ENCODE data around the gene RNF167. TPM values are rescaled to one million over a fixed set of nuclear protein-coding genes. Genes with fewer than 3 reads are reported as not detected.

Gene RNF167
- total and polyA plus RNA-seq, 12 donors = 65.0 to 202 (median 85.5) TPM

DNA sequence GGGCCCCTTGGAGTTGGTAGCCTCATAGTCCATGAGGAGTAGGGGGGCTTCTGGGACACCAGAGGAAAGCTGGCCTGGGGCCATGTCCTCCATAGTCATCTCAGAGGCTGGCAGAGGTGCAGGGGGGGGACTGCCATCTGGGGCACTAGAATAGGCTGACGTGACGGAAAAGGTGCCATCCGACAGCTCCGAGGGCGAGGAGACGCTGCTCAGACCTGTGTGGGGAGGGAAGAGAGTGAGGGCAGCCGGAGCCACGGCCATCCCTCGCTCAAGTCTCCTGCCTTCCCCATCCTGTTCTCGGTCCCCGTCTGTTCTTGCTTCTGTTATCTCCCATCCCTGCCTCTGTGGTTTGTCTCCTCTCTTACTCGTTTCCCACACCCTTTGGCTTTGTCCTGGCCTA lies 32.3 kb downstream of the RNF167 start:
- H3K27ac ChIP-seq = peak overlapping the region in 9 of 10 donors; percentile 61 to 80 (median 70)
- TF ChIP-seq CTCF (IDR thresholded peaks at IDR 0.05) = no peak
- H3K27me3 ChIP-seq = no peaks in the 10 kb centered on the region
- ATAC-seq = no peak
- H3K4me1 ChIP-seq = peaks cover 22 to 60% (median 49%) of the 10 kb centered on the region in 9 donors
- no peak for DNase-seq
- no peaks in the 10 kb centered on the region for H3K9me3 ChIP-seq
- intact Hi-C loops (cut with DNase I) = no loop called here
- 83% methylated on average over 12 of the region's 12 CpGs for WGBS, 2 donors
- peaks cover 0 to 89% (median 30%) of the 10 kb centered on the region in 9 donors for H3K36me3 ChIP-seq
- H3K4me3 ChIP-seq = no peak overlapping the region

DNA sequence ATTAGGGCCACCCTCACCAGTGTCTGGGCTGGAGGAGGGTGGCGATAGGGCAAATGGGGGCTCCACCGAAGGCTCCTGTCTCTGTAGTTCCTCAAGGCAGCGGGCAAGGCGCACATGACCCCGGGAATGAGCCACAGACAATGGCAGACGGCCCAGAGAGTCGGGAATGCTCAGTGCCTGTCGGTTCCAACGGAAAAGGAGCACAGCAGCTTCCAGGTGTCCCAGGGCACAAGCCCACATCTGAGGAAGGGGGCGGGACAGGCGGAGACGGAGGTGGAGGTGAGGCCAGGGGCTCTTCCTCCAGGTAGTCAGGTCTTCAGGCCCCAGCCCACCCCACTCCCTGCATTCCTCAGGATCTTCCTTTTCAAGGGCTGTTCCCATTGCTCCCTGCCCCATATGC lies 32.7 kb downstream of the RNF167 start:
- WGBS, 2 donors = 70 to 74% methylated on average over 12 of the region's 12 CpGs
- DNase-seq = no peak
- TF ChIP-seq CTCF (IDR thresholded peaks at IDR 0.05) = no peak
- no peak overlapping the region for H3K4me3 ChIP-seq
- intact Hi-C loops (cut with DNase I) = no loop called here
- no peak for ATAC-seq
- H3K27me3 ChIP-seq = no peaks in the 10 kb centered on the region
- H3K27ac ChIP-seq = peak overlapping the region in 9 of 10 donors; percentile 61 to 80 (median 70)
- H3K4me1 ChIP-seq = peaks cover 22 to 60% (median 49%) of the 10 kb centered on the region in 9 donors
- H3K36me3 ChIP-seq = peaks cover 0 to 93% (median 33%) of the 10 kb centered on the region in 9 donors
- no peaks in the 10 kb centered on the region for H3K9me3 ChIP-seq

GRCh38 chr17:4973256-4974114 lies 33.4 kb downstream of the RNF167 start:
- Histone ChIP-seq H3K27ac (peak overlapping the region in 9 of 10 donors; percentile 61 to 80 (median 70)), H3K36me3 (peaks cover 0 to 100% (median 38%) of the 10 kb centered on the region in 9 donors), H3K4me3 (no peak overlapping the region), H3K27me3 (no peaks in the 10 kb centered on the region), H3K4me1 (peaks cover 16 to 53% (median 45%) of the 10 kb centered on the region in 9 donors), H3K9me3 (no peaks in the 10 kb centered on the region)
- intact Hi-C loops (cut with DNase I) = no loop called here
- TF ChIP-seq CTCF (IDR thresholded peaks at IDR 0.05) = no peak
- DNase-seq = no peak
- ATAC-seq = peak in 3 of 8 donors; percentile 8 to 19 (median 12)
- WGBS, 2 donors = 86 to 93% methylated on average over 10 of the region's 10 CpGs

GRCh38 chr17:4974115-4974670 lies 34.1 kb downstream of the RNF167 start:
- peak; percentile 31 to 74 for DNase-seq
- Histone ChIP-seq H3K4me1 (peaks cover 11 to 48% (median 38%) of the 10 kb centered on the region in 9 donors), H3K27ac (peak overlapping the region; percentile 36 to 80 (median 70)), H3K36me3 (peaks cover 0 to 100% (median 45%) of the 10 kb centered on the region in 9 donors), H3K4me3 (peak overlapping the region in 1 of 10 donors; percentile 1), H3K27me3 (no peaks in the 10 kb centered on the region), H3K9me3 (no peaks in the 10 kb centered on the region)
- ATAC-seq = peak; percentile 35 to 90 (median 82)
- TF ChIP-seq CTCF (IDR thresholded peaks at IDR 0.05) = no peak
- WGBS, 2 donors = 58 to 69% methylated on average over 9 of the region's 9 CpGs
- intact Hi-C loops (cut with DNase I) = no loop called here

Data from heart right ventricle (tissue), 16 donors.